Pancreas (tissue), 10 donors: ENCODE data around the gene CEACAM8. TPM values are rescaled to one million over a fixed set of nuclear protein-coding genes. Genes with fewer than 3 reads are reported as not detected.
A peak's percentile ranks its signal among the peaks of the same experiment; 100 is the strongest.

Experiments
- ATAC-seq, 4 donors: fragments of 200-7000 bp; cut with Tn5 transposase; one replicate each; pipeline versions ENCODE4 v1.8.0 to v1.9.1; 2020; ENCODE audit warnings: mild to moderate bottlenecking in 4 of 4, moderate library complexity in 4 of 4
- DNase-seq, 6 donors: peaks; one replicate each; pipeline ENCODE4 v3.0.0-alpha.2; 2020
- FAIRE-seq: peaks from 2 replicates; lab custom pipeline; 2012; peaks lifted over from hg19 to GRCh38; lab: Jason Lieb, UNC
- H3K27ac ChIP-seq, 4 donors: fragments of 200-600 bp; sonication (generic); 1 replicate in 3 of 4; 2 replicates in 1 of 4; pipeline versions ENCODE4 v1.5.0 to v1.8.0; 2020
- H3K27me3 ChIP-seq, 4 donors: fragments of 200-600 bp; one replicate each; pipeline ENCODE4 v1.8.0; 2021
- H3K36me3 ChIP-seq, 3 donors: fragments of 200-600 bp; sonication (generic) in 1 of 3; one replicate each; pipeline versions ENCODE4 v1.5.0 to v1.8.0; 2020 to 2021
- H3K4me1 ChIP-seq, 3 donors: fragments of 200-600 bp; one replicate each; pipeline ENCODE4 v1.8.0; 2021
- H3K4me3 ChIP-seq, 4 donors: fragments of 200-600 bp; sonication (generic) in 2 of 4; one replicate each; pipeline versions ENCODE4 v1.5.0 to v1.8.0; 2020 to 2021
- H3K9me3 ChIP-seq, 4 donors: fragments of 200-600 bp; one replicate each; pipeline ENCODE4 v1.8.0; 2021
- WGBS, 2 donors: extraction: QIAGEN DNeasy Blood & Tissue Kit; methylation state at CpG; one replicate each; pipeline ENCODE4 v1.1.7; 2013; 5-methylcytosine and 5-hydroxymethylcytosine counted together
- intact Hi-C, 3 donors: fragments of 100-400 bp; cut with DNase I; formaldehyde crosslinking; loops; one replicate each; pipeline versions ENCODE4 v1.11.1 to v1.14.2; 2022
- polyA plus RNA-seq, 2 donors: library from polyadenylated mRNA; stranded (reverse); fragments of 200-250 nt; gene quantifications; one replicate each; pipeline ENCODE4 v1.2.3, GENCODE V29; 2013
- total RNA-seq, 6 donors: library from RNA; stranded (reverse); fragmentation: NEBNext Ultra II Directional in 4 of 6; extraction: Animal tissue kit (Norgen Biotek cat#: 25700) in 4 of 6; gene quantifications; one replicate each; pipeline versions ENCODE4 v1.2.1 to v1.2.4, GENCODE V29; 2021 to 2023
- TF ChIP-seq, protein P1 (sequence below), 4 donors: fragments of 200-600 bp; sonication (generic) in 3 of 4; IDR thresholded peaks; one replicate each; pipeline versions ENCODE4 v1.5.0 to v1.8.0; 2021; ENCODE audit warnings: antibody characterized with exemption in 4 of 4
- donor health status: healthy with polysubstance abuse.
- donor health status: DM: no; HTN: no; CAD: no; lungs with moderate emphysema.
- donor health status: DM: no; HTN: no; CAD: no.
- donor health status: control.
- donor health status: control.
- donor health status: Bipolar disorder and iron deficiency.
- donor health status: DM: yes; HTN: yes; CAD: no.
- donor health status: DM: no; HTN: no; CAD: no.
- donor health status: DM: no; HTN: no; CAD: no.
- donor health status: DM: yes; HTN: yes; CAD: no.

CEACAM8 gene
- total and polyA plus RNA-seq, 8 donors: not detected

GRCh38 chr19:42571116-42571515, 23.6 kb downstream of the CEACAM8 start:
- Histone ChIP-seq H3K4me3 (no peak overlapping the region), H3K27ac (no peak overlapping the region), H3K4me1 (peaks cover 0 to 3% (median 0%) of the 10 kb centered on the region in 3 donors), H3K9me3 (no peaks in the 10 kb centered on the region), H3K27me3 (peaks cover 0 to 3% (median 0%) of the 10 kb centered on the region in 4 donors), H3K36me3 (no peaks in the 10 kb centered on the region)
- no peak for FAIRE-seq
- TF ChIP-seq, protein P1, sequence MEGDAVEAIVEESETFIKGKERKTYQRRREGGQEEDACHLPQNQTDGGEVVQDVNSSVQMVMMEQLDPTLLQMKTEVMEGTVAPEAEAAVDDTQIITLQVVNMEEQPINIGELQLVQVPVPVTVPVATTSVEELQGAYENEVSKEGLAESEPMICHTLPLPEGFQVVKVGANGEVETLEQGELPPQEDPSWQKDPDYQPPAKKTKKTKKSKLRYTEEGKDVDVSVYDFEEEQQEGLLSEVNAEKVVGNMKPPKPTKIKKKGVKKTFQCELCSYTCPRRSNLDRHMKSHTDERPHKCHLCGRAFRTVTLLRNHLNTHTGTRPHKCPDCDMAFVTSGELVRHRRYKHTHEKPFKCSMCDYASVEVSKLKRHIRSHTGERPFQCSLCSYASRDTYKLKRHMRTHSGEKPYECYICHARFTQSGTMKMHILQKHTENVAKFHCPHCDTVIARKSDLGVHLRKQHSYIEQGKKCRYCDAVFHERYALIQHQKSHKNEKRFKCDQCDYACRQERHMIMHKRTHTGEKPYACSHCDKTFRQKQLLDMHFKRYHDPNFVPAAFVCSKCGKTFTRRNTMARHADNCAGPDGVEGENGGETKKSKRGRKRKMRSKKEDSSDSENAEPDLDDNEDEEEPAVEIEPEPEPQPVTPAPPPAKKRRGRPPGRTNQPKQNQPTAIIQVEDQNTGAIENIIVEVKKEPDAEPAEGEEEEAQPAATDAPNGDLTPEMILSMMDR (IDR thresholded peaks at IDR 0.05): no peak
- DNase-seq: no peak
- intact Hi-C loops: no loop called here
- 30 to 49% methylated on average over 2 of the region's 2 CpGs for WGBS, 2 donors
- ATAC-seq: no peak

- no peak for FAIRE-seq
- H3K4me3 ChIP-seq: no peak overlapping the region
- no peaks in the 10 kb centered on the region for H3K27me3 ChIP-seq
- H3K9me3 ChIP-seq: no peaks in the 10 kb centered on the region
- intact Hi-C loops: no loop called here
- TF ChIP-seq, protein P1 (IDR thresholded peaks at IDR 0.05): no peak
- no peak for ATAC-seq
- WGBS, 2 donors: 55 to 67% methylated on average over 2 of the region's 2 CpGs
- no peak for DNase-seq
- peaks cover 0 to 3% (median 0%) of the 10 kb centered on the region in 3 donors for H3K4me1 ChIP-seq
- H3K27ac ChIP-seq: no peak overlapping the region
- H3K36me3 ChIP-seq: no peaks in the 10 kb centered on the region
These were observed 25.5 kb downstream of the CEACAM8 start for GRCh38 chr19:42569193-42569592.

DNA sequence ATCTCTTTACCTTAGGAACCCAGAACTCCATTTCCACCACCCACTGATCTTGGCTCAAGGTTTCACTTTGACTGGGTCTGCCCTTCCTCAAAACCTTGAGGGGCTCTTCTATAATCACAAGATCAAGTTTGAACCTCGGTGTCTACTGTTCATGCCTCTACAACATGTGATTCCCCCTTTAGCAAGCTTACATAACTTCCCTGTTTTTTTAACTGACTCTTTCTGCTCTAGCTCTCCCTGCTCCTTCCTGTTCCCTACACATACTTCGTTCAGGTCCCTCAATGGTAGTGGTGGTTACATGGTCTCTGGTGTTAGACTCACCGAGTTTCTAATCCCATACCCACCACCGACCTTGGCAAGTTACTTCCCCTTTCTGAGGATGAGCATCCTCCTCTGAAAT, 26.7 kb downstream of the CEACAM8 start:
- Histone ChIP-seq H3K4me3 (no peak overlapping the region), H3K4me1 (peaks cover 0 to 3% (median 0%) of the 10 kb centered on the region in 3 donors), H3K27ac (no peak overlapping the region), H3K36me3 (no peaks in the 10 kb centered on the region), H3K27me3 (no peaks in the 10 kb centered on the region), H3K9me3 (no peaks in the 10 kb centered on the region)
- TF ChIP-seq, protein P1 (IDR thresholded peaks at IDR 0.05): no peak
- DNase-seq: no peak
- 49 to 52% methylated on average over 4 of the region's 4 CpGs for WGBS, 2 donors
- FAIRE-seq: no peak
- intact Hi-C loops: no loop called here
- ATAC-seq: peak in 1 of 4 donors; percentile 50

GRCh38 chr19:42567567-42567966, 27.2 kb downstream of the CEACAM8 start:
- no peak for ATAC-seq
- FAIRE-seq: no peak
- intact Hi-C loops: no loop called here

More at GRCh38 chr19:42567567-42567966, 27.2 kb downstream of the CEACAM8 start:
- TF ChIP-seq, protein P1 (IDR thresholded peaks at IDR 0.05): no peak
- Histone ChIP-seq H3K36me3 (no peaks in the 10 kb centered on the region), H3K27ac (no peak overlapping the region), H3K4me1 (peaks cover 0 to 3% (median 0%) of the 10 kb centered on the region in 3 donors), H3K9me3 (no peaks in the 10 kb centered on the region), H3K27me3 (no peaks in the 10 kb centered on the region), H3K4me3 (no peak overlapping the region)
- DNase-seq: no peak
- 59 to 80% methylated on average over 4 of the region's 4 CpGs for WGBS, 2 donors
